Left ventricle myocardium superior (tissue), 1 donor: ENCODE results near the gene S100A10. TPM values are rescaled to one million over a fixed set of nuclear protein-coding genes. Genes with fewer than 3 reads are reported as not detected.

Experiments used
- ATAC-seq: fragments of 200-7000 bp; cut with Tn5 transposase; one replicate; pipeline ENCODE4 v1.9.1; 2020; ENCODE audit warnings: mild to moderate bottlenecking, moderate library complexity
- DNase-seq: peaks from one replicate; pipeline ENCODE4 v3.0.0-alpha.2; 2020
- intact Hi-C: fragments of 100-400 bp; cut with micrococcal nuclease; formaldehyde crosslinking; loops from one replicate; pipeline ENCODE4 v1.11.0; 2022
- total RNA-seq: library from RNA; stranded (reverse); fragmentation: NEBNext Ultra II Directional; extraction: Animal tissue kit (Norgen Biotek cat#: 25700); gene quantifications from one replicate; pipeline ENCODE4 v1.2.1, GENCODE V29; 2021
- donor health status: DM: no; HTN: yes; CAD: no; lungs with severe emphysema.

The S100A10 gene
- total RNA-seq, 1 donor from 2014 or later: 201 TPM

- peak; percentile 7 for ATAC-seq
- intact Hi-C loops: no loop called here
- no peak for DNase-seq
These were observed 48.6 kb downstream of the S100A10 start for GRCh38 chr1:151944857-151945575.

GRCh38 chr1:151944126-151944856 is 49.4 kb downstream of the S100A10 start:
- DNase-seq (peak; percentile 44), ATAC-seq (peak; percentile 70)
- intact Hi-C loops: no loop called here

GRCh38 chr1:151943591-151943990 is 50.1 kb downstream of the S100A10 start:
- intact Hi-C loops: no loop called here
- ATAC-seq (no peak), DNase-seq (no peak)

- intact Hi-C loops: no loop called here
- DNase-seq (no peak), ATAC-seq (peak; percentile 42)
These were observed 50.8 kb downstream of the S100A10 start for GRCh38 chr1:151942882-151943281.

- intact Hi-C loops: no loop called here
- DNase-seq (no peak), ATAC-seq (no peak)
These were observed 53.1 kb downstream of the S100A10 start for GRCh38 chr1:151940541-151940940.

- DNase-seq (no peak), ATAC-seq (no peak)
- intact Hi-C loops: no loop called here
These were observed 53.9 kb downstream of the S100A10 start for GRCh38 chr1:151939779-151940178.

GRCh38 chr1:151939141-151939540 is 54.5 kb downstream of the S100A10 start:
- intact Hi-C loops: no loop called here
- DNase-seq (no peak), ATAC-seq (no peak)

- intact Hi-C loops: no loop called here
- ATAC-seq (no peak), DNase-seq (no peak)
These were observed 57.0 kb downstream of the S100A10 start for GRCh38 chr1:151936653-151937052.

GRCh38 chr1:151935894-151936602 is 57.6 kb downstream of the S100A10 start:
- DNase-seq: no peak
- intact Hi-C loops: loop anchor here (2.0 kb wide), 1 partner anchor 65 kb away; no protein-coding TSS in a partner anchor
- no peak for ATAC-seq

GRCh38 chr1:151935154-151935553 is 58.5 kb downstream of the S100A10 start:
- intact Hi-C loops: loop anchor here (2.0 kb wide), 1 partner anchor 66 kb away; no protein-coding TSS in a partner anchor
- no peak for DNase-seq
- no peak for ATAC-seq

- intact Hi-C loops: loop anchor here (2.0 kb wide), 1 partner anchor 67 kb away; no protein-coding TSS in a partner anchor
- ATAC-seq: peak; percentile 91
- no peak for DNase-seq
These were observed 59.6 kb downstream of the S100A10 start for GRCh38 chr1:151934048-151934493.

Other genes with a start within 250 kb of the S100A10 start
- gene MRPL9, start 230.4 kb downstream of the S100A10 start, total RNA-seq: 42.7 TPM
- gene TDRKH, start 203.4 kb downstream of the S100A10 start, total RNA-seq: 5.5 TPM
- gene LINGO4, start 188.4 kb downstream of the S100A10 start, total RNA-seq: 0.67 TPM
- gene RORC, start 162.1 kb downstream of the S100A10 start, total RNA-seq: 13.0 TPM
- gene C2CD4D, start 154.0 kb downstream of the S100A10 start, total RNA-seq: not detected
- gene THEM5, start 140.1 kb downstream of the S100A10 start, total RNA-seq: not detected
- gene THEM4, start 84.3 kb downstream of the S100A10 start, total RNA-seq: 16.6 TPM
- 65.8 TPM for gene S100A11, start 43.1 kb upstream of the S100A10 start, total RNA-seq
- gene TCHHL1, start 95.2 kb upstream of the S100A10 start, total RNA-seq: not detected
- gene TCHH, start 121.6 kb upstream of the S100A10 start, total RNA-seq: 0.02 TPM
- not detected for gene RPTN, start 165.4 kb upstream of the S100A10 start, total RNA-seq
- not detected for gene HRNR, start 230.3 kb upstream of the S100A10 start, total RNA-seq